ENCODE results near the gene RBBP4. TPM values are rescaled to one million over a fixed set of nuclear protein-coding genes. Genes with fewer than 3 reads are reported as not detected.
"Not testable (repeated sequence)": the region's sequence is repeated elsewhere in the genome, so short reads cannot be mapped to it uniquely, and the experiment has no call there.

The RBBP4 gene
- total and polyA plus RNA-seq, 2 donors (not counting 1 experiment from before 2014, with no cell fraction given) = 69.9 to 204 TPM

- Histone ChIP-seq H3K27ac (ENCODE audit: low read length in 2 of 2) (no peak overlapping the region), H2AFZ (ENCODE audit: insufficient read depth, low read depth, low read length, poor library complexity, severe bottlenecking) (no peak overlapping the region), H3K4me2 (replicated peaks; ENCODE audit: low read depth, low read length, poor library complexity, severe bottlenecking) (no peak overlapping the region), H3K4me1 (ENCODE audit: control insufficient read depth in 2 of 2, insufficient read depth in 2 of 2, low read length in 2 of 2) (peaks cover 0 to 3% of the 10 kb centered on the region in 2 donors), H3K9ac (ENCODE audit: low read length) (no peak overlapping the region), H3K79me2 (ENCODE audit: control insufficient read depth, insufficient read depth, low read length) (no peaks in the 10 kb centered on the region), H3K27me3 (replicated peaks in 1 of 4; ENCODE audit: control extremely low read depth in 1 of 4, control insufficient read depth in 3 of 4, insufficient read depth in 4 of 4, low read length in 3 of 4) (no peaks in the 10 kb centered on the region), H3K4me3 (ENCODE audit: control extremely low read depth in 1 of 5, extremely low read depth in 1 of 5, insufficient read depth in 1 of 5, low read depth in 2 of 5, low read length in 4 of 5) (no peak overlapping the region), H4K20me1 (ENCODE audit: control insufficient read depth, insufficient read depth, low read length, poor library complexity, severe bottlenecking) (no peaks in the 10 kb centered on the region), H3K9me3 (ENCODE audit: control extremely low read depth in 1 of 3, control insufficient read depth in 2 of 3, insufficient read depth in 1 of 3, low read length in 2 of 3) (no peaks in the 10 kb centered on the region), H3K36me3 (replicated peaks in 1 of 2; ENCODE audit: control extremely low read depth in 1 of 2, control insufficient read depth in 1 of 2, extremely low read depth in 1 of 2, insufficient read depth in 2 of 2, low read length in 1 of 2) (no peaks in the 10 kb centered on the region)
- Mint-ChIP-seq H3K27ac (no peak overlapping the region), H3K27me3 (no peaks in the 10 kb centered on the region), H3K4me3 (no peak overlapping the region), H3K4me1 (peaks cover 6% of the 10 kb centered on the region), H3K9me3 (ENCODE audit: insufficient read depth) (no peaks in the 10 kb centered on the region)
- intact Hi-C loops (cut with micrococcal nuclease) = no loop called here
- ATAC-seq (ENCODE audit: low read depth) (no peak), DNase-seq (no peak)
- ChIA-PET POLR2A (no interaction called here), CTCF (interaction anchor here (0.5 to 1.6 kb wide), 3 partner anchors 17 to 175 kb away, joined by 3 to 5 read pairs (median 4); no protein-coding TSS in a partner anchor)
- WGBS (ENCODE audit: insufficient coverage) = 72% methylated on average over 17 of the region's 17 CpGs
- TF ChIP-seq EZH2 (IDR thresholded peaks at IDR 0.05; ENCODE audit: borderline replicate concordance, insufficient read depth, low read depth, low read length, poor library complexity, severe bottlenecking) (no peak), CTCF (IDR thresholded peaks at IDR 0.05) (no peak)
Measured at GRCh38 chr1:32695098-32695904, 44.3 kb downstream of the RBBP4 start.

GRCh38 chr1:32696041-32696440 is 45.0 kb downstream of the RBBP4 start:
- no peaks in the 10 kb centered on the region for H3K9me3 ChIP-seq (ENCODE audit: control extremely low read depth in 1 of 3, control insufficient read depth in 2 of 3, insufficient read depth in 1 of 3, low read length in 2 of 3)
- peaks cover 0 to 3% of the 10 kb centered on the region in 2 donors for H3K4me1 ChIP-seq (ENCODE audit: control insufficient read depth in 2 of 2, insufficient read depth in 2 of 2, low read length in 2 of 2)
- H3K4me3 ChIP-seq (ENCODE audit: control extremely low read depth in 1 of 5, extremely low read depth in 1 of 5, insufficient read depth in 1 of 5, low read depth in 2 of 5, low read length in 4 of 5) = no peak overlapping the region
- TF ChIP-seq CTCF (IDR thresholded peaks at IDR 0.05) (no peak), EZH2 (IDR thresholded peaks at IDR 0.05; ENCODE audit: borderline replicate concordance, insufficient read depth, low read depth, low read length, poor library complexity, severe bottlenecking) (no peak)
- ATAC-seq (ENCODE audit: low read depth) = no peak
- no peaks in the 10 kb centered on the region for H3K27me3 Mint-ChIP-seq
- H3K4me2 ChIP-seq (replicated peaks; ENCODE audit: low read depth, low read length, poor library complexity, severe bottlenecking) = no peak overlapping the region
- CTCF ChIA-PET = no interaction called here
- no peaks in the 10 kb centered on the region for H4K20me1 ChIP-seq (ENCODE audit: control insufficient read depth, insufficient read depth, low read length, poor library complexity, severe bottlenecking)
- no peaks in the 10 kb centered on the region for H3K27me3 ChIP-seq (replicated peaks in 1 of 4; ENCODE audit: control extremely low read depth in 1 of 4, control insufficient read depth in 3 of 4, insufficient read depth in 4 of 4, low read length in 3 of 4)
- POLR2A ChIA-PET = no interaction called here
- 95% methylated on average over 9 of the region's 9 CpGs for WGBS (ENCODE audit: insufficient coverage)
- peaks cover 6% of the 10 kb centered on the region for H3K4me1 Mint-ChIP-seq
- intact Hi-C loops (cut with micrococcal nuclease) = no loop called here
- no peak overlapping the region for H2AFZ ChIP-seq (ENCODE audit: insufficient read depth, low read depth, low read length, poor library complexity, severe bottlenecking)
- H3K27ac Mint-ChIP-seq = no peak overlapping the region
- no peaks in the 10 kb centered on the region for H3K9me3 Mint-ChIP-seq (ENCODE audit: insufficient read depth)
- no peak overlapping the region for H3K27ac ChIP-seq (ENCODE audit: low read length in 2 of 2)
- no peaks in the 10 kb centered on the region for H3K36me3 ChIP-seq (replicated peaks in 1 of 2; ENCODE audit: control extremely low read depth in 1 of 2, control insufficient read depth in 1 of 2, extremely low read depth in 1 of 2, insufficient read depth in 2 of 2, low read length in 1 of 2)
- no peak overlapping the region for H3K9ac ChIP-seq (ENCODE audit: low read length)
- DNase-seq = no peak
- H3K79me2 ChIP-seq (ENCODE audit: control insufficient read depth, insufficient read depth, low read length) = no peaks in the 10 kb centered on the region
- H3K4me3 Mint-ChIP-seq = no peak overlapping the region

- intact Hi-C loops (cut with micrococcal nuclease); H3K9me3 ChIP-seq (ENCODE audit: control extremely low read depth in 1 of 3, control insufficient read depth in 2 of 3, insufficient read depth in 1 of 3, low read length in 2 of 3); CTCF ChIA-PET; H3K27ac ChIP-seq (ENCODE audit: low read length in 2 of 2); POLR2A ChIA-PET; H3K27ac Mint-ChIP-seq; ATAC-seq (ENCODE audit: low read depth); H3K9ac ChIP-seq (ENCODE audit: low read length); H3K4me3 ChIP-seq (ENCODE audit: control extremely low read depth in 1 of 5, extremely low read depth in 1 of 5, insufficient read depth in 1 of 5, low read depth in 2 of 5, low read length in 4 of 5); H3K4me3 Mint-ChIP-seq; H3K36me3 ChIP-seq (replicated peaks in 1 of 2; ENCODE audit: control extremely low read depth in 1 of 2, control insufficient read depth in 1 of 2, extremely low read depth in 1 of 2, insufficient read depth in 2 of 2, low read length in 1 of 2); H3K79me2 ChIP-seq (ENCODE audit: control insufficient read depth, insufficient read depth, low read length); H3K9me3 Mint-ChIP-seq (ENCODE audit: insufficient read depth); H4K20me1 ChIP-seq (ENCODE audit: control insufficient read depth, insufficient read depth, low read length, poor library complexity, severe bottlenecking); H3K27me3 ChIP-seq (replicated peaks in 1 of 4; ENCODE audit: control extremely low read depth in 1 of 4, control insufficient read depth in 3 of 4, insufficient read depth in 4 of 4, low read length in 3 of 4); H3K4me2 ChIP-seq (replicated peaks; ENCODE audit: low read depth, low read length, poor library complexity, severe bottlenecking); H3K27me3 Mint-ChIP-seq; H3K4me1 ChIP-seq (ENCODE audit: control insufficient read depth in 2 of 2, insufficient read depth in 2 of 2, low read length in 2 of 2); DNase-seq; H3K4me1 Mint-ChIP-seq; H2AFZ ChIP-seq (ENCODE audit: insufficient read depth, low read depth, low read length, poor library complexity, severe bottlenecking): not testable (repeated sequence)
- WGBS (ENCODE audit: insufficient coverage) = 92% methylated on average over 4 of the region's 8 CpGs
Measured at GRCh38 chr1:32696996-32697395, 46.0 kb downstream of the RBBP4 start.

Data from B cell (primary cell).